IMR-90 (cell line): ENCODE data around the gene CAPNS2. TPM values are rescaled to one million over a fixed set of nuclear protein-coding genes. Genes with fewer than 3 reads are reported as not detected.

Experiments
- ATAC-seq: fragments of 200-7000 bp; cut with Tn5 transposase; 2 replicates; pipeline ENCODE4 v1.9.1; 2020; ENCODE audit warnings: low read depth, mild to moderate bottlenecking, moderate library complexity
- BruUV-seq: library from RNA; stranded (reverse); fragments of 400-500 nt; replicated peaks from 2 replicates; lab custom pipeline; 2021; lab: Mats Ljungman, UMichigan
- CTCF ChIA-PET: fragments of 300-600 bp; formaldehyde crosslinking; extraction: SDS; loops from one replicate; lab custom pipeline; 2021; ENCODE audit warnings: antibody characterized with exemption; lab: Yijun Ruan, JAX
- POLR2A ChIA-PET: fragments of 300-600 bp; sonication (Branson Sonifier 250); formaldehyde crosslinking; loops from one replicate; lab custom pipeline; 2022; ENCODE audit warnings: antibody characterized with exemption; ENCODE audit not compliant: unreplicated experiment; lab: Charles Lee
- DNase-seq: peaks from one replicate; pipeline ENCODE4 v3.0.0; 2013
- H2AFZ ChIP-seq: replicated peaks from 2 replicates; pipeline ENCODE3; 2013; ENCODE audit warnings: low read length, mild to moderate bottlenecking; ENCODE audit not compliant: poor library complexity
- H2AK5ac ChIP-seq: 2 replicates; pipeline ENCODE4 v1.6.1; 2013; ENCODE audit warnings: low read depth, low read length, inconsistent platforms
- H2AK9ac ChIP-seq: replicated peaks from 2 replicates; pipeline ENCODE3; 2013; ENCODE audit warnings: mild to moderate bottlenecking, low read depth, low read length, moderate library complexity; ENCODE audit not compliant: poor library complexity
- H2BK120ac ChIP-seq: 2 replicates; pipeline ENCODE4 v1.6.1; 2013; ENCODE audit warnings: low read depth, low read length, inconsistent platforms
- H2BK15ac ChIP-seq: 3 replicates; pipeline ENCODE4 v1.6.1; 2013; ENCODE audit warnings: low read depth, low read length, inconsistent platforms
- H2BK20ac ChIP-seq: 2 replicates; pipeline ENCODE4 v1.6.1; 2013; ENCODE audit warnings: low read depth, mild to moderate bottlenecking, inconsistent platforms, low read length, moderate library complexity
- H2BK5ac ChIP-seq: 2 replicates; pipeline ENCODE4 v1.6.1; 2013; ENCODE audit warnings: mild to moderate bottlenecking, low read depth, low read length, inconsistent platforms; ENCODE audit not compliant: poor library complexity, severe bottlenecking
- H3K14ac ChIP-seq: replicated peaks from 2 replicates; pipeline ENCODE4 v1.6.1; 2013; ENCODE audit warnings: low read depth, low read length, inconsistent platforms
- H3K18ac ChIP-seq: 2 replicates; pipeline ENCODE4 v1.6.1; 2013; ENCODE audit warnings: low read depth, low read length, control low read depth
- H3K23ac ChIP-seq: 2 replicates; pipeline ENCODE4 v1.6.1; 2013; ENCODE audit warnings: low read depth, low read length, inconsistent platforms
- H3K27ac ChIP-seq: 2 replicates; pipeline ENCODE4 v1.5.1; 2013; ENCODE audit warnings: mild to moderate bottlenecking, control low read depth, low read length; ENCODE audit not compliant: insufficient read depth
- H3K27me3 ChIP-seq: 2 replicates; pipeline ENCODE4 v1.6.1; 2013; ENCODE audit warnings: low read length; ENCODE audit not compliant: control insufficient read depth, insufficient read depth
- H3K36me3 ChIP-seq: 2 replicates; pipeline ENCODE4 v1.6.1; 2013; ENCODE audit warnings: low read length, mixed read lengths; ENCODE audit not compliant: control insufficient read depth, insufficient read depth
- H3K4ac ChIP-seq: 2 replicates; pipeline ENCODE4 v1.6.1; 2013; ENCODE audit warnings: low read depth, low read length, inconsistent platforms
- H3K4me1 ChIP-seq: 2 replicates; pipeline ENCODE4 v1.6.1; 2013; ENCODE audit warnings: low read length, mixed read lengths; ENCODE audit not compliant: control insufficient read depth, insufficient read depth
- H3K4me2 ChIP-seq: 2 replicates; pipeline ENCODE4 v1.6.1; 2013; ENCODE audit warnings: low read depth, mild to moderate bottlenecking, control low read depth, low read length, moderate library complexity
- H3K4me3 ChIP-seq: 2 replicates; pipeline ENCODE4 v1.5.1; 2013; ENCODE audit warnings: low read depth, mild to moderate bottlenecking, control low read depth, low read length, moderate library complexity; ENCODE audit not compliant: insufficient read depth
- H3K56ac ChIP-seq: 2 replicates; pipeline ENCODE4 v1.6.1; 2013; ENCODE audit warnings: low read length, inconsistent platforms; ENCODE audit not compliant: insufficient read depth; ENCODE audit errors: extremely low read depth
- H3K79me1 ChIP-seq, 2 experiments: 2 replicates each; pipeline ENCODE4 v1.6.1; 2013; ENCODE audit warnings: low read length in 2 of 2, inconsistent platforms in 1 of 2, low read depth in 1 of 2
- H3K9ac ChIP-seq: 2 replicates; pipeline ENCODE4 v1.6.1; 2013; ENCODE audit warnings: low read depth, low read length, control low read depth
- H3K9me1 ChIP-seq: 2 replicates; pipeline ENCODE4 v1.6.1; 2013; ENCODE audit warnings: low read length, inconsistent platforms; ENCODE audit not compliant: insufficient read depth
- H3K9me3 ChIP-seq: 2 replicates; pipeline ENCODE4 v1.6.1; 2013; ENCODE audit warnings: low read length; ENCODE audit not compliant: control insufficient read depth, insufficient read depth
- H4K20me1 ChIP-seq: 2 replicates; pipeline ENCODE4 v1.6.1; 2013; ENCODE audit warnings: low read length, inconsistent platforms; ENCODE audit not compliant: insufficient read depth
- H4K5ac ChIP-seq: 2 replicates; pipeline ENCODE4 v1.6.1; 2013; ENCODE audit warnings: mild to moderate bottlenecking, low read depth, low read length, control low read depth
- H4K8ac ChIP-seq, 2 experiments: 2 replicates each; pipeline ENCODE4 v1.6.1; 2013; ENCODE audit warnings: low read depth in 2 of 2, low read length in 2 of 2, control low read depth in 1 of 2, inconsistent platforms in 1 of 2
- H4K91ac ChIP-seq: 2 replicates; pipeline ENCODE4 v1.6.1; 2013; ENCODE audit warnings: low read depth, low read length, inconsistent platforms; ENCODE audit not compliant: insufficient read depth
- BHLHE40 ChIP-seq: fragments of 150-350 bp; IDR thresholded peaks from 2 replicates; pipeline ENCODE4 v1.6.1; 2016; ENCODE audit warnings: mild to moderate bottlenecking, low read depth, low read length
- CEBPB ChIP-seq: IDR thresholded peaks from 2 replicates; pipeline ENCODE4 v1.6.1; 2012; ENCODE audit warnings: low read depth, low read length, improper control_type of control experiment
- CHD1 ChIP-seq: IDR thresholded peaks from 2 replicates; pipeline ENCODE4 v1.6.1; 2012; ENCODE audit warnings: low read depth, low read length, improper control_type of control experiment
- CTCF ChIP-seq: conservative IDR thresholded peaks from 2 replicates; pipeline ENCODE4 v1.5.1; 2012; ENCODE audit warnings: mild to moderate bottlenecking, low read depth, low read length, improper control_type of control experiment
- FOS ChIP-seq: fragments of 150-350 bp; IDR thresholded peaks from 2 replicates; pipeline ENCODE4 v1.6.1; 2016; ENCODE audit warnings: low read depth, low read length
- MAFK ChIP-seq: IDR thresholded peaks from 2 replicates; pipeline ENCODE4 v1.6.1; 2012; ENCODE audit warnings: low read depth, low read length, improper control_type of control experiment
- MAZ ChIP-seq: IDR thresholded peaks from 2 replicates; pipeline ENCODE4 v1.6.1; 2012; ENCODE audit warnings: low read depth, mild to moderate bottlenecking, low read length, improper control_type of control experiment, moderate library complexity, borderline replicate concordance
- MXI1 ChIP-seq: IDR thresholded peaks from 2 replicates; pipeline ENCODE4 v1.6.1; 2012; ENCODE audit warnings: low read depth, mild to moderate bottlenecking, low read length, moderate library complexity, borderline replicate concordance
- NFE2L2 ChIP-seq: fragments of 150-350 bp; IDR thresholded peaks from 2 replicates; pipeline ENCODE4 v1.6.1; 2016; ENCODE audit warnings: low read depth, mild to moderate bottlenecking, low read length
- POLR2A ChIP-seq: IDR thresholded peaks from 2 replicates; pipeline ENCODE4 v1.6.1; 2012; ENCODE audit warnings: mild to moderate bottlenecking, low read depth, low read length
- RAD21 ChIP-seq: IDR thresholded peaks from 2 replicates; pipeline ENCODE4 v1.6.1; 2012; ENCODE audit warnings: low read length, improper control_type of control experiment
- RCOR1 ChIP-seq: IDR thresholded peaks from 2 replicates; pipeline ENCODE4 v1.6.1; 2012; ENCODE audit warnings: mild to moderate bottlenecking, low read length, improper control_type of control experiment; ENCODE audit not compliant: insufficient replicate concordance
- RFX5 ChIP-seq: IDR thresholded peaks from 2 replicates; pipeline ENCODE4 v1.8.0; 2012; ENCODE audit warnings: low read depth, mild to moderate bottlenecking, low read length, moderate library complexity
- SMC3 ChIP-seq: fragments of 150-350 bp; IDR thresholded peaks from 2 replicates; pipeline ENCODE4 v1.6.1; 2016; ENCODE audit warnings: low read depth, mild to moderate bottlenecking, antibody characterized with exemption, low read length, moderate library complexity
- USF2 ChIP-seq: fragments of 150-350 bp; IDR thresholded peaks from 2 replicates; pipeline ENCODE4 v1.6.1; 2017; ENCODE audit warnings: mild to moderate bottlenecking, antibody characterized with exemption, low read length, low read depth
- WGBS, 2 experiments: methylation state at CpG; one replicate each; pipeline versions ENCODE4 v1.1.5 to v1.1.7; 2013; ENCODE audit warnings: missing lambda C conversion rate in 2 of 2; ENCODE audit not compliant: insufficient read length in 1 of 2; ENCODE audit errors: extremely low coverage in 2 of 2; 5-methylcytosine and 5-hydroxymethylcytosine counted together
- dilution Hi-C: fragments of 300-500 bp; cut with HindIII; formaldehyde crosslinking; loops from one replicate; pipeline ENCODE4 v1.14.3; 2018; ENCODE audit warnings: low sequenced_read_pairs; ENCODE audit not compliant: unreplicated experiment
- in situ Hi-C: fragments of 300-500 bp; cut with MboI; formaldehyde crosslinking; loops from 3 replicates; pipeline ENCODE4 v1.14.3; 2019; ENCODE audit warnings: low sequenced_read_pairs, inconsistent platforms, mixed read lengths
- intact Hi-C: fragments of 100-400 bp; cut with micrococcal nuclease; formaldehyde crosslinking; loops from 2 replicates; pipeline ENCODE4 v1.10.0; 2022
- polyA plus RNA-seq, 3 experiments: library from polyadenylated mRNA; depleted of rRNA; stranded (reverse); fragments of >200 nt; gene quantifications; 2 replicates each; pipeline ENCODE4 v1.2.3, GENCODE V29; 2012; ENCODE audit warnings: low replicate concordance in 1 of 3
- total RNA-seq: library from RNA; depleted of rRNA; stranded (reverse); fragments of >200 nt; gene quantifications from 2 replicates; pipeline ENCODE4 v1.2.3, GENCODE V29; 2012

CAPNS2 gene
- total and polyA plus RNA-seq, 2 of the 4 experiments (the other 2 are of a cell fraction) = 0.09 to 0.72 TPM

- no peak overlapping the region for H4K5ac ChIP-seq
- no peak overlapping the region for H2BK5ac ChIP-seq
- H3K36me3 ChIP-seq = no peaks in the 10 kb centered on the region
- ChIA-PET POLR2A (no interaction called here), CTCF (no interaction called here)
- no peak overlapping the region for H3K18ac ChIP-seq
- no peak overlapping the region for H2AFZ ChIP-seq
- no peak overlapping the region for H2AK5ac ChIP-seq
- no peak overlapping the region for H2BK20ac ChIP-seq
- H3K14ac ChIP-seq = no peak overlapping the region
- no peaks in the 10 kb centered on the region for H3K4me1 ChIP-seq
- no peak overlapping the region for H2BK120ac ChIP-seq
- H3K4me2 ChIP-seq = no peak overlapping the region
- in situ Hi-C loops (no loop called here), intact Hi-C loops (no loop called here), dilution Hi-C loops (no loop called here)
- H4K8ac ChIP-seq = no peak overlapping the region
- H4K91ac ChIP-seq = no peak overlapping the region
- H3K9me1 ChIP-seq = no peaks in the 10 kb centered on the region
- BruUV-seq = no TSS peak
- H2AK9ac ChIP-seq = no peak overlapping the region
- TF ChIP-seq CTCF = no peak
- TF ChIP-seq MAZ = no peak
- no peak for TF ChIP-seq BHLHE40
- no peak for TF ChIP-seq RAD21
- no peak for TF ChIP-seq MAFK
- no peak for TF ChIP-seq CEBPB
- TF ChIP-seq RFX5 = no peak
- TF ChIP-seq MXI1 = no peak
- no peak for TF ChIP-seq RCOR1
- TF ChIP-seq SMC3 = no peak
- TF ChIP-seq POLR2A = no peak
- TF ChIP-seq NFE2L2 = no peak
- TF ChIP-seq USF2 = no peak
- no peak for TF ChIP-seq FOS
- TF ChIP-seq CHD1 = no peak
- DNase-seq (no peak), ATAC-seq (no peak)
- no peak overlapping the region for H3K56ac ChIP-seq
- no peak overlapping the region for H3K23ac ChIP-seq
- H3K9ac ChIP-seq = no peak overlapping the region
- H3K27ac ChIP-seq = no peak overlapping the region
- H3K9me3 ChIP-seq = no peaks in the 10 kb centered on the region
- 40% methylated on average over 1 of the region's 6 CpGs; no CpG with 5 or more reads in 1 of the 2 experiments for WGBS, 2 experiments
- no peak overlapping the region for H2BK15ac ChIP-seq
- H3K27me3 ChIP-seq = no peaks in the 10 kb centered on the region; the same call in 1 of the 2 replicates
- H3K4me3 ChIP-seq = no peak overlapping the region
- no peak overlapping the region for H3K4ac ChIP-seq
- no peaks in the 10 kb centered on the region for H3K79me1 ChIP-seq
- H4K20me1 ChIP-seq = no peaks in the 10 kb centered on the region
These were observed 47.3 kb downstream of the CAPNS2 start for GRCh38 chr16:55613613-55614335.
